PC-3 (cell line): ENCODE data around the gene DNAJB2.
A peak's percentile ranks its signal among the peaks of the same experiment; 100 is the strongest.

Source experiments
- EZH2 ChIP-seq: fragments of 300-600 bp; sonication (generic); IDR thresholded peaks from one replicate; pipeline ENCODE4 v1.6.1; 2017; ENCODE audit warnings: antibody characterized with exemption, mild to moderate bottlenecking, low read length; ENCODE audit not compliant: unreplicated experiment
- TF ChIP-seq, protein P1 (sequence below): fragments of 300-600 bp; sonication (generic); conservative IDR thresholded peaks from 2 replicates; pipeline ENCODE4 v1.5.1; 2017; ENCODE audit warnings: antibody characterized with exemption, low read depth, mild to moderate bottlenecking, low read length

GRCh38 chr2:219277703-219278654 is 1.2 kb upstream of the DNAJB2 start:
- TF ChIP-seq, protein P1, sequence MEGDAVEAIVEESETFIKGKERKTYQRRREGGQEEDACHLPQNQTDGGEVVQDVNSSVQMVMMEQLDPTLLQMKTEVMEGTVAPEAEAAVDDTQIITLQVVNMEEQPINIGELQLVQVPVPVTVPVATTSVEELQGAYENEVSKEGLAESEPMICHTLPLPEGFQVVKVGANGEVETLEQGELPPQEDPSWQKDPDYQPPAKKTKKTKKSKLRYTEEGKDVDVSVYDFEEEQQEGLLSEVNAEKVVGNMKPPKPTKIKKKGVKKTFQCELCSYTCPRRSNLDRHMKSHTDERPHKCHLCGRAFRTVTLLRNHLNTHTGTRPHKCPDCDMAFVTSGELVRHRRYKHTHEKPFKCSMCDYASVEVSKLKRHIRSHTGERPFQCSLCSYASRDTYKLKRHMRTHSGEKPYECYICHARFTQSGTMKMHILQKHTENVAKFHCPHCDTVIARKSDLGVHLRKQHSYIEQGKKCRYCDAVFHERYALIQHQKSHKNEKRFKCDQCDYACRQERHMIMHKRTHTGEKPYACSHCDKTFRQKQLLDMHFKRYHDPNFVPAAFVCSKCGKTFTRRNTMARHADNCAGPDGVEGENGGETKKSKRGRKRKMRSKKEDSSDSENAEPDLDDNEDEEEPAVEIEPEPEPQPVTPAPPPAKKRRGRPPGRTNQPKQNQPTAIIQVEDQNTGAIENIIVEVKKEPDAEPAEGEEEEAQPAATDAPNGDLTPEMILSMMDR = peak; percentile 94
- TF ChIP-seq EZH2 = no peak
